Measurements from ENCODE around the gene SF3B6.

- TF ChIP-seq TAF1 (IDR thresholded peaks at IDR 0.05; ENCODE audit: borderline replicate concordance, insufficient read depth, low read length) (no peak), POLR2AphosphoS5 (IDR thresholded peaks at IDR 0.05; ENCODE audit: low read depth, low read length) (no peak)
These were observed 34.7 kb upstream of the SF3B6 start for GRCh38 chr2:24110660-24111303.
